Measurements from ENCODE around the gene ZNF879. TPM values are rescaled to one million over a fixed set of nuclear protein-coding genes. Genes with fewer than 3 reads are reported as not detected.

Gene ZNF879
- total RNA-seq, 4 donors from 2014 or later = 3.0 to 8.2 (median 6.3) TPM

DNA sequence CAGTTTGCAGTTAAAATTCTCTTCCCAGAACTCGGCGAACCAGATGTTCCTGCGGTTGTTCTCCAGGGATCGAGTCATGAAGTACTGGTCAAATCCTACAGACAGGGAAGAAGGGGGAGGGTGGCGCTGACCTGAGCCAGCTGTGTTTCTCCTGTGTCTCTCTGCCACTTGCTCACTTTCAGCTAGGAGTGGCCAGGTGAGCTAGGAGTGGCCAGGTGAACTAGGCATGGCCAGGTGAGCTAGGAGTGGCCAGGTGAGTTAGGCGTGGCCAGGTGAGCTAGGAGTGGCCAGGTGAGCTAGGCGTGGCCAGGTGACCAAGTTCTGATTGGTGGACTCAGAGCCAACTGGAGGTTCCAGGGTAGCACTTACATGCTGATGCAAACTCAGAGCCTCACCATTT is 34.3 kb upstream of the ZNF879 start:
- TF ChIP-seq POLR2A (IDR thresholded peaks at IDR 0.05) = no peak
- TF ChIP-seq, protein P1, sequence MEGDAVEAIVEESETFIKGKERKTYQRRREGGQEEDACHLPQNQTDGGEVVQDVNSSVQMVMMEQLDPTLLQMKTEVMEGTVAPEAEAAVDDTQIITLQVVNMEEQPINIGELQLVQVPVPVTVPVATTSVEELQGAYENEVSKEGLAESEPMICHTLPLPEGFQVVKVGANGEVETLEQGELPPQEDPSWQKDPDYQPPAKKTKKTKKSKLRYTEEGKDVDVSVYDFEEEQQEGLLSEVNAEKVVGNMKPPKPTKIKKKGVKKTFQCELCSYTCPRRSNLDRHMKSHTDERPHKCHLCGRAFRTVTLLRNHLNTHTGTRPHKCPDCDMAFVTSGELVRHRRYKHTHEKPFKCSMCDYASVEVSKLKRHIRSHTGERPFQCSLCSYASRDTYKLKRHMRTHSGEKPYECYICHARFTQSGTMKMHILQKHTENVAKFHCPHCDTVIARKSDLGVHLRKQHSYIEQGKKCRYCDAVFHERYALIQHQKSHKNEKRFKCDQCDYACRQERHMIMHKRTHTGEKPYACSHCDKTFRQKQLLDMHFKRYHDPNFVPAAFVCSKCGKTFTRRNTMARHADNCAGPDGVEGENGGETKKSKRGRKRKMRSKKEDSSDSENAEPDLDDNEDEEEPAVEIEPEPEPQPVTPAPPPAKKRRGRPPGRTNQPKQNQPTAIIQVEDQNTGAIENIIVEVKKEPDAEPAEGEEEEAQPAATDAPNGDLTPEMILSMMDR (IDR thresholded peaks at IDR 0.05) = no peak
- no peak for TF ChIP-seq EP300 (IDR thresholded peaks at IDR 0.05; ENCODE audit: low read depth)
- no peak for TF ChIP-seq POLR2AphosphoS5 (IDR thresholded peaks at IDR 0.05)
- H3K36me3 ChIP-seq = no peaks in the 10 kb centered on the region
- 79% methylated on average over 7 of the region's 7 CpGs; no CpG with 5 or more reads in 1 of the 2 donors for WGBS, 2 donors (ENCODE audit: low coverage in 1 of 2)
- intact Hi-C loops (cut with DNase I; ENCODE audit: low total_unique reads) (loop anchor here (5.0 kb wide), 1 partner anchor 1007 kb away; no protein-coding TSS in a partner anchor), in situ Hi-C loops (cut with MboI; ENCODE audit: low pct_ligation_motif_present in 1 of 4, low pct_unique_long_range_greater_than_20kb in 1 of 4, low sequenced_read_pairs in 3 of 4) (no loop called here)
- no peak overlapping the region for H3K4me3 ChIP-seq
- peaks cover 12 to 34% of the 10 kb centered on the region in 2 donors for H3K9me3 ChIP-seq
- H3K4me1 ChIP-seq = no peaks in the 10 kb centered on the region
- no peak for DNase-seq
- H3K27ac ChIP-seq = no peak overlapping the region
- peaks cover 14% of the 10 kb centered on the region for H3K27me3 ChIP-seq

- no peak for TF ChIP-seq POLR2AphosphoS5 (IDR thresholded peaks at IDR 0.05)
- TF ChIP-seq, protein P1 (IDR thresholded peaks at IDR 0.05) = no peak
- TF ChIP-seq POLR2A (IDR thresholded peaks at IDR 0.05) = no peak
- TF ChIP-seq EP300 (IDR thresholded peaks at IDR 0.05; ENCODE audit: low read depth) = no peak
- Histone ChIP-seq H3K9me3 (peaks cover 8 to 25% of the 10 kb centered on the region in 2 donors), H3K27ac (no peak overlapping the region), H3K4me3 (no peak overlapping the region), H3K4me1 (no peaks in the 10 kb centered on the region), H3K27me3 (peaks cover 24% of the 10 kb centered on the region), H3K36me3 (no peaks in the 10 kb centered on the region)
- intact Hi-C loops (cut with DNase I; ENCODE audit: low total_unique reads) (no loop called here), in situ Hi-C loops (cut with MboI; ENCODE audit: low pct_ligation_motif_present in 1 of 4, low pct_unique_long_range_greater_than_20kb in 1 of 4, low sequenced_read_pairs in 3 of 4) (no loop called here)
- no peak for DNase-seq
- WGBS, 2 donors (ENCODE audit: low coverage in 1 of 2) = 83% methylated on average over 12 of the region's 12 CpGs; no CpG with 5 or more reads in 1 of the 2 donors
These were observed 33.1 kb upstream of the ZNF879 start for GRCh38 chr5:178990491-178990890.

- Histone ChIP-seq H3K27me3 (peaks cover 26% of the 10 kb centered on the region), H3K4me1 (no peaks in the 10 kb centered on the region), H3K36me3 (no peaks in the 10 kb centered on the region), H3K9me3 (peaks cover 7 to 16% of the 10 kb centered on the region in 2 donors), H3K27ac (no peak overlapping the region), H3K4me3 (no peak overlapping the region)
- TF ChIP-seq POLR2AphosphoS5 (IDR thresholded peaks at IDR 0.05) = no peak
- TF ChIP-seq POLR2A (IDR thresholded peaks at IDR 0.05) = no peak
- TF ChIP-seq, protein P1 (IDR thresholded peaks at IDR 0.05) = no peak
- no peak for TF ChIP-seq EP300 (IDR thresholded peaks at IDR 0.05; ENCODE audit: low read depth)
- no peak for DNase-seq
- intact Hi-C loops (cut with DNase I; ENCODE audit: low total_unique reads) (no loop called here), in situ Hi-C loops (cut with MboI; ENCODE audit: low pct_ligation_motif_present in 1 of 4, low pct_unique_long_range_greater_than_20kb in 1 of 4, low sequenced_read_pairs in 3 of 4) (no loop called here)
- WGBS, 2 donors (ENCODE audit: low coverage in 1 of 2) = 88 to 90% methylated on average over 4 to 26 of the region's 28 CpGs
These were observed 32.1 kb upstream of the ZNF879 start for GRCh38 chr5:178991190-178992145.

GRCh38 chr5:178992291-178992895 is 31.2 kb upstream of the ZNF879 start:
- peaks cover 3 to 7% of the 10 kb centered on the region in 2 donors for H3K9me3 ChIP-seq
- no peak for TF ChIP-seq POLR2A (IDR thresholded peaks at IDR 0.05)
- TF ChIP-seq EP300 (IDR thresholded peaks at IDR 0.05; ENCODE audit: low read depth) = no peak
- TF ChIP-seq, protein P1 (IDR thresholded peaks at IDR 0.05) = no peak
- TF ChIP-seq POLR2AphosphoS5 (IDR thresholded peaks at IDR 0.05) = no peak
- 53 to 59% methylated on average over 3 to 9 of the region's 9 CpGs for WGBS, 2 donors (ENCODE audit: low coverage in 1 of 2)

More at GRCh38 chr5:178992291-178992895, 31.2 kb upstream of the ZNF879 start:
- H3K27ac ChIP-seq = no peak overlapping the region
- no peaks in the 10 kb centered on the region for H3K36me3 ChIP-seq
- no peaks in the 10 kb centered on the region for H3K4me1 ChIP-seq
- DNase-seq = no peak
- H3K4me3 ChIP-seq = no peak overlapping the region
- in situ Hi-C loops (cut with MboI; ENCODE audit: low pct_ligation_motif_present in 1 of 4, low pct_unique_long_range_greater_than_20kb in 1 of 4, low sequenced_read_pairs in 3 of 4) = no loop called here
- intact Hi-C loops (cut with DNase I; ENCODE audit: low total_unique reads) = no loop called here
- peaks cover 26% of the 10 kb centered on the region for H3K27me3 ChIP-seq

Data from transverse colon (tissue), 4 donors.